ENCODE results near the gene UBR3.

Gene UBR3

DNA sequence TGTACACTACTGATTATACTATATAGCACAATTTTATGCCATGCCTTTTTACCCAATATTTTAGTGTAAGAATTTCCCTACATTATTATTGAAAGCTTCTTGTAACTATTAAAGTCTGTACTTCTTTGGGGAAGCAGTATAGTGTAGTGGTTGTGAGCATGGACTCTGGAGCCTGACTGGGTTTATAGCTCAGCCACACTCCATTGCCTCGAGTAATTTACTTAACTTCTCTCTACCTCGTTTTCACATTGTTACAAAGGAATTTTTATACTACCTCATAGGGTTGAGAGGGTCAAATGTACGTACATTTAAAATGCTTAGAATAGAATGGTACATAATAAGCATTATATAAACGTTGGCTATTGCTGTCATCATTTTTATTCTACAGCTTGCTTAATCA is 139.2 kb downstream of the UBR3 start:
- Histone ChIP-seq H2AFZ (ENCODE audit: low read length) (no peak overlapping the region), H3K9me3 (replicated peaks; ENCODE audit: insufficient read depth, low read length) (no peaks in the 10 kb centered on the region), H3K4me3 (ENCODE audit: low read length) (no peak overlapping the region), H3K36me3 (replicated peaks; ENCODE audit: insufficient read depth, low read length) (no peaks in the 10 kb centered on the region; the same call in none of the 2 replicates), H3K27ac (ENCODE audit: low read length) (no peak overlapping the region), H3K4me2 (ENCODE audit: low read depth, low read length) (no peak overlapping the region), H3K4me1 (ENCODE audit: low read length) (no peaks in the 10 kb centered on the region), H3K9me2 (replicated peaks; ENCODE audit: insufficient read depth, low read length) (no peaks in the 10 kb centered on the region), H4K20me1 (ENCODE audit: insufficient read depth, low read length) (no peaks in the 10 kb centered on the region), H3K9ac (ENCODE audit: low read length) (no peak overlapping the region), H3K79me2 (ENCODE audit: low read length) (no peaks in the 10 kb centered on the region), H3K27me3 (replicated peaks; ENCODE audit: insufficient read depth, low read length) (no peaks in the 10 kb centered on the region), H3F3A (ENCODE audit: insufficient read depth, low read length) (no peaks in the 10 kb centered on the region)
- no peak for DNase-seq
- TF ChIP-seq, protein P1, sequence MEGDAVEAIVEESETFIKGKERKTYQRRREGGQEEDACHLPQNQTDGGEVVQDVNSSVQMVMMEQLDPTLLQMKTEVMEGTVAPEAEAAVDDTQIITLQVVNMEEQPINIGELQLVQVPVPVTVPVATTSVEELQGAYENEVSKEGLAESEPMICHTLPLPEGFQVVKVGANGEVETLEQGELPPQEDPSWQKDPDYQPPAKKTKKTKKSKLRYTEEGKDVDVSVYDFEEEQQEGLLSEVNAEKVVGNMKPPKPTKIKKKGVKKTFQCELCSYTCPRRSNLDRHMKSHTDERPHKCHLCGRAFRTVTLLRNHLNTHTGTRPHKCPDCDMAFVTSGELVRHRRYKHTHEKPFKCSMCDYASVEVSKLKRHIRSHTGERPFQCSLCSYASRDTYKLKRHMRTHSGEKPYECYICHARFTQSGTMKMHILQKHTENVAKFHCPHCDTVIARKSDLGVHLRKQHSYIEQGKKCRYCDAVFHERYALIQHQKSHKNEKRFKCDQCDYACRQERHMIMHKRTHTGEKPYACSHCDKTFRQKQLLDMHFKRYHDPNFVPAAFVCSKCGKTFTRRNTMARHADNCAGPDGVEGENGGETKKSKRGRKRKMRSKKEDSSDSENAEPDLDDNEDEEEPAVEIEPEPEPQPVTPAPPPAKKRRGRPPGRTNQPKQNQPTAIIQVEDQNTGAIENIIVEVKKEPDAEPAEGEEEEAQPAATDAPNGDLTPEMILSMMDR (IDR thresholded peaks at IDR 0.05; ENCODE audit: low read length) = no peak
- no peak for TF ChIP-seq EZH2phosphoT487 (IDR thresholded peaks at IDR 0.05; ENCODE audit: low read length)
- no peak for TF ChIP-seq EZH2 (optimal IDR thresholded peaks at IDR 0.05; ENCODE audit: low read depth, low read length)

DNA sequence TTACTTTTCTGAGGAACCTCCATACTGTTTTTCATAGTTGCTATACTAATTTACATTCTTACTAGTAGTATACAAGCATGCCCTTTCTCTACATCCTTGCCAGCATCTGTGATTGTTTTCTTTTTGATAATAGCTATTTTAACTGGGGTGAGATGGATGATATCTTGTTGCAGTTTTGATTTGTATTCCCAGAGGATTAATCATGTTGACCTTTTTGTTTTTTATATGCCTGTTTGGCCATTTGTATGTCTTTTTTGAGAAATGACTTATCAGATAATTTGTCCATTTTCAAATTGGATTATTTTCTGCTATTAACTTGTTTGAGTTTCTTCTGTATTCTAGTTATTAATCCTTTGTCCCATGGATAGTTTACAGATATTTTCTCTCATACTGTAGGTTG is 141.5 kb downstream of the UBR3 start:
- TF ChIP-seq EZH2 (optimal IDR thresholded peaks at IDR 0.05; ENCODE audit: low read depth, low read length) (no peak), EZH2phosphoT487 (IDR thresholded peaks at IDR 0.05; ENCODE audit: low read length) (no peak)
- TF ChIP-seq, protein P1 (IDR thresholded peaks at IDR 0.05; ENCODE audit: low read length) = no peak
- Histone ChIP-seq H3K27ac (ENCODE audit: low read length) (no peak overlapping the region), H3K4me1 (ENCODE audit: low read length) (no peaks in the 10 kb centered on the region), H3K4me2 (ENCODE audit: low read depth, low read length) (no peak overlapping the region), H3K36me3 (replicated peaks; ENCODE audit: insufficient read depth, low read length) (no peaks in the 10 kb centered on the region; the same call in none of the 2 replicates), H3K9ac (ENCODE audit: low read length) (no peak overlapping the region), H3K27me3 (replicated peaks; ENCODE audit: insufficient read depth, low read length) (no peaks in the 10 kb centered on the region), H3K79me2 (ENCODE audit: low read length) (no peaks in the 10 kb centered on the region), H3F3A (ENCODE audit: insufficient read depth, low read length) (no peaks in the 10 kb centered on the region), H4K20me1 (ENCODE audit: insufficient read depth, low read length) (no peaks in the 10 kb centered on the region), H3K4me3 (ENCODE audit: low read length) (no peak overlapping the region), H3K9me2 (replicated peaks; ENCODE audit: insufficient read depth, low read length) (no peaks in the 10 kb centered on the region), H2AFZ (ENCODE audit: low read length) (no peak overlapping the region), H3K9me3 (replicated peaks; ENCODE audit: insufficient read depth, low read length) (no peaks in the 10 kb centered on the region)
- no peak for DNase-seq

DNA sequence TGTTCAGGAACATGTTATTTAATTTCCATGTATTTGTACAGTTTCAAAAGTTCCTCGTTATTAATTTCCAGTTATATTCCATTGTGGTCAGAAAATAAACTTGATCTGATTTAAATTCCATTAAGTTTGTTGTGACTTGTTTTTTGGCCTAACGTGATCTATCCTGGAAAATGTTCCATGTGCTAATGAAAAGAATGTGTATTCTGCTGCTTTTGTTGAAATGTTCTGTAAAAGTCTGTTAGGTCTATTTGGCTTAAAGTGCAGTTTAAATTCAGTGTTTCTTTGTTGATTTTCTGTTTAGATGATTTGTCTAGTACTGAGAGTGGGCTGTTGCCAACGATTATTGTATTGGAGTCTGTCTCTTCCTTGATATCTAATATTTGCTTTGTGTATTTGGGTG is 148.0 kb downstream of the UBR3 start:
- 0 out of 2 replicates have a peak, but pooled peaks cover 5% of the 10 kb centered on the region for H3K79me2 ChIP-seq (ENCODE audit: low read length)
- no peak for DNase-seq

More for the DNA sequence above, 148.0 kb downstream of the UBR3 start:
- Histone ChIP-seq H2AFZ (ENCODE audit: low read length) (no peak overlapping the region), H3K27me3 (replicated peaks; ENCODE audit: insufficient read depth, low read length) (no peaks in the 10 kb centered on the region), H3K36me3 (replicated peaks; ENCODE audit: insufficient read depth, low read length) (peaks cover 9% of the 10 kb centered on the region), H4K20me1 (ENCODE audit: insufficient read depth, low read length) (no peaks in the 10 kb centered on the region), H3K4me1 (ENCODE audit: low read length) (no peaks in the 10 kb centered on the region), H3K4me3 (ENCODE audit: low read length) (no peak overlapping the region), H3K4me2 (ENCODE audit: low read depth, low read length) (no peak overlapping the region), H3F3A (ENCODE audit: insufficient read depth, low read length) (no peaks in the 10 kb centered on the region), H3K9me2 (replicated peaks; ENCODE audit: insufficient read depth, low read length) (no peaks in the 10 kb centered on the region), H3K9ac (ENCODE audit: low read length) (no peak overlapping the region), H3K27ac (ENCODE audit: low read length) (no peak overlapping the region), H3K9me3 (replicated peaks; ENCODE audit: insufficient read depth, low read length) (no peaks in the 10 kb centered on the region)
- no peak for TF ChIP-seq EZH2phosphoT487 (IDR thresholded peaks at IDR 0.05; ENCODE audit: low read length)
- TF ChIP-seq, protein P1 (IDR thresholded peaks at IDR 0.05; ENCODE audit: low read length) = no peak

All from MM.1S (cell line).